ENCODE measurements around the gene HGFAC. TPM values are rescaled to one million over a fixed set of nuclear protein-coding genes. Genes with fewer than 3 reads are reported as not detected.

Gene HGFAC
- total RNA-seq, 1 experiment from 2014 or later: 0.37 TPM

GRCh38 chr4:3402491-3403347 is 39.0 kb upstream of the HGFAC start:
- no peaks in the 10 kb centered on the region for H3K79me1 ChIP-seq (ENCODE audit: insufficient read depth, low read depth, low read length, poor library complexity, severe bottlenecking)
- WGBS (ENCODE audit: extremely low coverage, insufficient read length, low lambda C conversion rate): no CpG with 5 or more reads among the region's 15 CpGs
- no peak overlapping the region for H4K8ac ChIP-seq (replicated peaks; ENCODE audit: insufficient read length, low read depth, low read length)
- H3K27ac ChIP-seq (ENCODE audit: insufficient read length, low read depth, low read length): no peak overlapping the region
- H3K9me3 ChIP-seq (ENCODE audit: control insufficient read depth, low read depth, low read length): peaks cover 8% of the 10 kb centered on the region
- peaks cover 9 to 12% (median 11%) of the 10 kb centered on the region in 3 experiments for H3K36me3 Mint-ChIP-seq (ENCODE audit: insufficient read depth in 1 of 3, low read depth in 3 of 3)
- no peak overlapping the region for H3K4me3 Mint-ChIP-seq
- DNase-seq: no peak
- H3K27me3 ChIP-seq (ENCODE audit: insufficient read depth, low read length): no peaks in the 10 kb centered on the region
- no peak overlapping the region for H3T11ph ChIP-seq (ENCODE audit: low read length)
- H4K5ac ChIP-seq (ENCODE audit: insufficient read length, low read depth, low read length): no peak overlapping the region
- no peak overlapping the region for H3K9ac ChIP-seq (ENCODE audit: extremely low read depth, insufficient read length, low read length)
- no peak overlapping the region for H2BK15ac ChIP-seq (ENCODE audit: low read depth, low read length)
- H2BK20ac ChIP-seq (ENCODE audit: low read depth, low read length, poor library complexity, severe bottlenecking): no peak overlapping the region
- no peak for TF ChIP-seq CTCF (conservative IDR thresholded peaks at IDR 0.05)
- peaks cover 3% of the 10 kb centered on the region for H3K23me2 ChIP-seq (ENCODE audit: insufficient read length, low read depth, low read length, poor library complexity, severe bottlenecking)
- H2BK5ac ChIP-seq (ENCODE audit: insufficient read length, low read length): no peak overlapping the region
- H3K4me2 ChIP-seq (ENCODE audit: insufficient read depth, insufficient read length, low read length): no peak overlapping the region
- no peaks in the 10 kb centered on the region for H3K79me2 ChIP-seq (ENCODE audit: insufficient read depth, low read length)
- H3K4me1 ChIP-seq (ENCODE audit: insufficient read depth, low read length): no peaks in the 10 kb centered on the region
- H3K18ac ChIP-seq (ENCODE audit: insufficient read length, low read depth, low read length): no peak overlapping the region
- H3K4me1 Mint-ChIP-seq: no peaks in the 10 kb centered on the region
- no peak overlapping the region for H2AFZ ChIP-seq (ENCODE audit: low read length)
- H4K20me1 ChIP-seq (ENCODE audit: control insufficient read depth, insufficient read depth, insufficient read length): no peaks in the 10 kb centered on the region
- no peak overlapping the region for H2AK5ac ChIP-seq (ENCODE audit: insufficient read length, low read length)
- peaks cover 10 to 14% of the 10 kb centered on the region in 2 experiments for H3K9me3 Mint-ChIP-seq
- no peak overlapping the region for H2BK12ac ChIP-seq (ENCODE audit: insufficient read length, low read depth, low read length)
- H3K27ac Mint-ChIP-seq: no peak overlapping the region
- H3K27me3 Mint-ChIP-seq (ENCODE audit: low read depth): peaks cover 6% of the 10 kb centered on the region
- H2BK120ac ChIP-seq (ENCODE audit: low read depth, low read length, poor library complexity, severe bottlenecking): no peak overlapping the region
- H3K23ac ChIP-seq (ENCODE audit: insufficient read length, low read depth, low read length): no peak overlapping the region
- H3K4ac ChIP-seq (ENCODE audit: low read depth, low read length): no peak overlapping the region
- no peak overlapping the region for H3K56ac ChIP-seq (ENCODE audit: insufficient read length, low read depth, low read length)
- no peak overlapping the region for H3K14ac ChIP-seq (ENCODE audit: insufficient read depth, low read length)
- no peak overlapping the region for H4K91ac ChIP-seq (ENCODE audit: insufficient read length, low read depth, low read length)

Measured in H9 (cell line).